SW 1271 (cell line): ENCODE data around the gene SHISA9.

Source experiments
- DNase-seq, 2 experiments: peaks; one replicate each; lab custom pipeline; 2025; lab: John Stamatoyannopoulos, UW

Gene SHISA9

GRCh38 chr16:13021996-13022395 lies 120.6 kb downstream of the SHISA9 start:
- peak in 1 of 2 experiments; percentile 6 for DNase-seq

DNA sequence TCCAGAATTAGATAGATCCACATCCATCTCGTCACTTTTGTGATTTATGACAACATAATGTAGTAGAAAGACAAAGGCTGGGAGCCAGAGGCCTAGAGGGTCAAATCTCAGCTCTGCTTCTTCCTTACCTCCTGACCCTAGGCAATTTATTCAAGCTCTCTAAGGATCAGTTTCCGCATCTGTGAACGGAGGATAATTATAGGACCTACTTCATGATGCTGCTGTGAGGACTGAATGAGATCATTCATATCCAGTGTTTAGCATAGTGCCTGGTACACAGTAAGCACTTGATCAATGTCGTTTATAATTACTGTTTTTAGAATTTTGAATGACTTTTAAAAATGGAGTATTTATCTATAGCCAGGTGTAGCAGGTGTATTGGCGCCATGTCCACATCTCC lies 128.4 kb downstream of the SHISA9 start:
- DNase-seq: no peak

GRCh38 chr16:13030769-13031168 lies 129.4 kb downstream of the SHISA9 start:
- DNase-seq: no peak

GRCh38 chr16:13032911-13033310 lies 131.5 kb downstream of the SHISA9 start:
- no peak for DNase-seq

- no peak for DNase-seq
Measured at GRCh38 chr16:13036600-13036999, 135.2 kb downstream of the SHISA9 start.

- no peak for DNase-seq
Measured at GRCh38 chr16:13038591-13038990, 137.2 kb downstream of the SHISA9 start.

GRCh38 chr16:13039526-13039925 lies 138.1 kb downstream of the SHISA9 start:
- no peak for DNase-seq

DNA sequence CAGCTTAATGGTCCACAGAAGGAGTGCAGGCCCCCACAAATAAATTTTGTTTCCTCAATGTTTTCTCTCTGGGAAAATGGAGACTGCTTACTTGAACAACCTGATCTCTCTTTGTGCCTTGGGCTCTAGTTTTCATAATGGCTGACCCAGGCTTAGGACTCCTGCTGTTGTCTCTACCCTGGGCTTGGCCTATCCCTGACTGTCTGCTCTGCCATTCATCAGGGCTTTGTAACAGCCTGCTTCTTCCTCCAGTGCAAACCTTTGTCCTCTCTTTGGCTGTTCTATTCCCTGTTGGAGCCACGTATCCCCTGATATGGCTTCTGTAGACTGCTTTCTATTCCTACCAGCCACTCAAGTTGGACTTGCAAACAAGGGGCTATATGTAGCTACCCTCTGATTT lies 139.8 kb downstream of the SHISA9 start:
- DNase-seq: no peak

GRCh38 chr16:13041646-13042290 lies 140.4 kb downstream of the SHISA9 start:
- DNase-seq: no peak

DNA sequence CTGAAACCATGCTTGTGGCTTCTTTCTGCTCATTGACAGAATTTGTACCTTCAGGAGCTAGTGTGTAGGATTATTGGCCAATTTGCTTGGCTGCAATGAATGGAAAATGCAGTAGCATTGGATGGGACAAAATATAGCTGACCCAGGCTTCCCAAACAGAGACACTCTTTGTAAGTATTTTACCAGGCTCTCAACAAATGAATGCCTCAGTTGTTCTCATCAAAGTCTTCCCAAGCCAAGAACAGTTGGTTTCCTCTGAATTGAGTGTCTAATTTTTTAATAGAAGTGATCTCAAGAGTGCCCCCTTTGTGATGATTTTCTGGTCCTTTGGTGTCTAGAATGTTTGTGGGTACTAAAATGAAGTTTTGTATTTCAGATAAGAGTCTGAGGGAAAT lies 140.9 kb downstream of the SHISA9 start:
- DNase-seq: no peak

GRCh38 chr16:13046061-13046821 lies 144.8 kb downstream of the SHISA9 start:
- no peak for DNase-seq

DNA sequence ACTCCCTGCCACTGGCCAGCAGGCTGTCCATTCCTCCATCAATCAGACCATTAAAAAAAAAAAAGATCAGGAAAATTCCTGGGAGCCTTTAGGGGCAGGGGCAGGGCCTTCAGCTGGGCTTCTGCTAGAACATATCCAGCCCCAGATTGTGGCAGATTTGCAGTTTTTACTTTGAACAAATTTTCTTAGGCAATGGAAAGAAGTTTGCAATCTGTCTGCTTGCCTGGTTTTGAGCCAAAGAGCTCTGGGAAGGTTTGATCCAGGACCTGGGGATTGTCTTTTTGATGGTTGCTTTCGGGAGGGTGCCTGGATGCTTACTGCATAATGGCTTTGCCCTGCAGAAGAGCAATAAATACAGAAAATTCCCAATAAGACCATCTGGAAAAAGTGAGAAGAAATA lies 145.9 kb downstream of the SHISA9 start:
- no peak for DNase-seq

DNA sequence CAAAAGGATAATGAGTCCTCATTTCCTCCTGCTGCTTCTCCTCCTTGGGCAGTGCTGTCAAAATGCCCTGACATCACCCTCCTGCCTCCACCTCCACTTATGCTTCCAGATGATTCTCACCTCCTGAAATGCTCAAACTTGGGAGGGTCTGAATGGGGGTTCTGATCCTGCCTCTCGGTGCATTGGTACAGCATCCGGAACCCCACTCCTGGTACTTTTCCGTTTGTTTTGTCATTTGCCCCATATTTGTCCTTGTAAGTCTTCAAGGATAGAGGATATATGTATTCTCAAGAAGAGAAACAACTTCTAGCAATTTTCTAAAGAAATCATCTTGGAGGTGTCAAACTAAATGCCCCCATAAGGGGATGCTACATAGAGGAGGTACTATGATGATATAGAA lies 148.3 kb downstream of the SHISA9 start:
- DNase-seq: no peak

DNA sequence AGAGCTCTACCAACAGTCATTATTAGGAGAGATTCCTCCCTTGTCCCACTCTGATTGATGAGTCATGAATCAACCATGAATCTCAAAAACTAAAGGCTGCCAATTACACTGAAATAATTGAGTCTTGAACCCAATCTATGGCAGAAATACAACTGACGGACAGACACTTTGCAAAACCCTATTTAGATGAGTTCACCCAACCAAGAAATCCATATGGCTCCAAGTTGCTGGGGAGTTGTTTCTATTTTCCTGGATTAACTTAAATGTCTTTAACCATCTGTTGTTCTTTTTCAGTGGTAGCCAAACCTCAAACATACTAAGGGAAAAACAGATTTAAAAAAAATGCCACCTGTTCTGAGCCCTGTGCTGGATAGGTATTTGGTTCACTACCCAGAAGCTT lies 151.0 kb downstream of the SHISA9 start:
- DNase-seq: no peak

DNA sequence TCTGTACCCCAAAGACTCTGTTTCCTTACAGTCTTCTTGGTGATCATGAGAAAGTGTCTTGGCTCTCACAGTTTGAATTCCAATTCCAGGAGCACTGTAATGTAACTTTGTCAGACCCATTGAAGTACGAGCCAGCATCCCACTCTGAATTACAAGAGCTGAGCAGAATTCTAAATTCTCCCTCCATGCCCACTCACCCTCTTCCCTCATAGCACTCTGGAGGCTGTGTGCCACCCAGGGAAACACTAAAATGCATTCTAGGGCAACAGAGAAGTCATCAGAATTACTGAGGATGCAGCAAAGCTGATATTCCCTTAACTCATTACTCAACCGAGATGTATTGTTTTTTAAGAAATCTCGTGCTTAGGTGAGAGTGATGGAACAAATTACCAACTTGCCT lies 154.1 kb downstream of the SHISA9 start:
- no peak for DNase-seq

DNA sequence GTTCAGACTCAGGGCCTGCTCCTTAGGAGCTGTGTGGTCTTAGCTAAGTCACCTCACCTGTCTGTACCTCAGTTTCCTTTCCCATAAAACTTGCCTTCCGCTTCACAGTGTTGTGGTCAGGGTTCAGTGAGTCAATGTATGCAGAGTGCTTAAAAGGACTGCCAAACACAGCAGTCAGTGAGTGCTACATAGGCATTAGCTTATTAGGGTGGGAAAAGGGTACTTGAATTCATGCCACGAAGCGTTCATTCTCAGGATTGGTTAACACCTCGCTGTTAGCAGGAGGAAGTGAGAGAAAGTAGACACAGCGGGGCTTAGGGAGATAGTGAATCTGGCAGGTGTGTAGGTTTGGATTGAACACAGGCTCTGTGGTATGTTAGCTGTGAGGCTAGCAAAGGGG lies 155.2 kb downstream of the SHISA9 start:
- DNase-seq: no peak

DNA sequence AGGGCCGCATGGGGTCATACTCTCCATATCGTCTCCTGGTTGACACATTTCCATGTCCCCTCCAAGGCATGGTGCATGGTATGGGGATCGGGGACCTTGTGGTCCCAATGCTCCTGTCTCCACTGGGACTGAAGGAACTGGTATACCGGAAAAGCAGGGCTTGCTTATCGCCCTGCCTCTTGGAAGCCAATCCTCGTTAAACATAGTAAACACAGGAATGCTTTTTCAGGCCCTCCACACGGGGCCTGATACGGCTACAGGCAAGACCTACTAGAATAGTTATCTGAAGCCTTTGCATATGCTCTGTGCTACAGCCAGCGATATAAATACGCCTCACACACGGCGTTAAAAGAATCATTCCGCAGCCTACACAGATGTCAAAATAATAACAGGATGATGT lies 159.5 kb downstream of the SHISA9 start:
- DNase-seq: no peak

DNA sequence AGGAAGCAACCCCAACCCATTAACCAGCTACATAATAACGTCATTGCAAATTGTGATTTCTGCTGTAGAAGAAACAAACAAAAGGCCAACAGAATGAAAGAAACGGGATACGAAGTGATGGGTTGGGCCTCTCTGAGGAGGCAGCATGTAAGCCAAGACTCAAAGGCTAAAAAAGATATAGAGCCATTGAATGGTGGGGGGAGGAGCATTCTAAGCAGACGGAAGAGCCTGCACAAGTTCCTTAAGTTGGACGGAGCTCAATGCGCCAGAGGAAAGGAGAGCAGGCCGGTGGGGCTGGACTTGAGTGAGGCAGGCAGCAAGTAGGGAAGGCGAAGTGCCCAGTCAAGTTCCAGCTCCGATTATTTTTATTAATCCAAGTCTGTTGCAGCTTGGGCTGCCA lies 160.3 kb downstream of the SHISA9 start:
- no peak for DNase-seq

- no peak for DNase-seq
Measured at GRCh38 chr16:13062219-13062618, 160.8 kb downstream of the SHISA9 start.

- DNase-seq: no peak
Measured at GRCh38 chr16:13063457-13063856, 162.1 kb downstream of the SHISA9 start.

DNA sequence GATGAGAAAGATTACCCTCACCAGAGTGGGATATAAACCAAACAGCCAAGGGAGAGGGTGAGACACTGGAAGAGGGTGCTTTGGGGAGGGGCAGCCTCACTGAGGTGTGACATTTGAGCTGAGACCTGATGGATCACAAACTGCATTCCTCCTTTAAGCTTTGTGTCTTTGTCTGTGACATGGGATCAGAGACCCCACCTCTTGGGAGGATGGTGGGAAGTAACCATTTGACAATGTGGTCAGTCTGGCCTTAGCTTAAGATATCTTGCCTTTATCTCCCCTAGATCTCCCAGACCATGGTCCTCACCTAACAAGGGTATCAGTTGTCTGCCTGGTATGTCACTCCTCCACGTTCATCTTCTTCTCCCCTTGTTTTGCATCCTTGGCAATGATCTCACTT lies 163.4 kb downstream of the SHISA9 start:
- no peak for DNase-seq

- DNase-seq: no peak
Measured at GRCh38 chr16:13067648-13068047, 166.2 kb downstream of the SHISA9 start.

DNA sequence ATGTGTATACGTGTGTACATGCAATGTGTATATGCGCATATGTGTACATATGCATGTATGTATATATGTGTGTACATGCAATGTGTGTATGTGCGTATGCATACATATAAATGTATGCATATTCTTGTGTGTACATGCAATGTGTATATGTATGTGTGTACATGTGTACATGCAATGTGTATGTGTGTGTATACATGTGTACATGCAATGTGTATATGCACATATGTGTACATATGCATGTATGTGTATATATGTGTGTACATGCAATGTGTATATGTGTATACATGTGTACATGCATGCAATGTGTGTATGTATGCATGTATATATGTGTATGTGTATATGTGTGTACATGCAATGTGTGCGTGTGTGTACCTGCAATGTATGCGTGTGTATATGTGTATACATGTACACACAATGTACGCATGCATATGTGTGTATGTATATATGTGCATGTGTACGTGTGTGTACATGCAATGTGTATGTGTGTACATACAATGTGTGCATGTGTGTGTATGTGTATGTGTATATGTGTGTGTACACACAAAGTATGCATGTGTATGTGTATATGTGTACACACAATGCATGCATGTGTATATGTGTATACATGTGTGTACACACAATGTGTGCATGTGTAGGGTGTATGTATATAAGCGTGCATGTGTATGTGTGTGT lies 167.7 kb downstream of the SHISA9 start:
- no peak for DNase-seq
